Neutrophil (primary cell): Measurements from ENCODE around the gene MTCL3.
A peak's percentile ranks its signal among the peaks of the same experiment; 100 is the strongest.

Source experiments
- H3K27ac ChIP-seq: fragments of 200-600 bp; sonication (generic); 2 replicates; pipeline ENCODE4 v1.5.1; 2016; ENCODE audit warnings: mild to moderate bottlenecking, moderate library complexity
- H3K27me3 ChIP-seq: fragments of 200-600 bp; sonication (generic); 2 replicates; pipeline ENCODE4 v1.6.0; 2016; ENCODE audit warnings: mild to moderate bottlenecking
- H3K36me3 ChIP-seq: fragments of 200-600 bp; sonication (generic); 2 replicates; pipeline ENCODE4 v1.5.1; 2017
- H3K4me1 ChIP-seq, 2 experiments: fragments of 200-600 bp in 1 of 2; sonication (generic) in 1 of 2; 1 replicate in 1 of 2; 2 replicates in 1 of 2; pipeline versions ENCODE4 v1.5.1 to v1.6.1; 2013 to 2016; ENCODE audit warnings: low read depth in 1 of 2, low read length in 1 of 2, mild to moderate bottlenecking in 1 of 2, moderate library complexity in 1 of 2; ENCODE audit not compliant: control insufficient read depth in 1 of 2, insufficient read depth in 1 of 2
- H3K4me3 ChIP-seq, 2 experiments: fragments of 200-600 bp in 1 of 2; sonication (generic) in 1 of 2; 1 replicate in 1 of 2; 2 replicates in 1 of 2; pipeline ENCODE4 v1.5.1; 2013 to 2016; ENCODE audit warnings: low read depth in 1 of 2, low read length in 1 of 2, mild to moderate bottlenecking in 1 of 2, moderate library complexity in 1 of 2
- H3K9me3 ChIP-seq: fragments of 200-600 bp; sonication (generic); 2 replicates; pipeline ENCODE4 v1.5.1; 2016
- CTCF ChIP-seq: fragments of 200-600 bp; sonication (generic); IDR thresholded peaks from 2 replicates; pipeline ENCODE4 v1.5.1; 2016; ENCODE audit warnings: antibody characterized with exemption

Gene MTCL3

GRCh38 chr6:127457456-127458064 lies 61.6 kb downstream of the MTCL3 start:
- Histone ChIP-seq H3K36me3 (no peaks in the 10 kb centered on the region), H3K4me3 (no peak overlapping the region), H3K27me3 (no peaks in the 10 kb centered on the region), H3K4me1 (peaks cover 8 to 10% of the 10 kb centered on the region in 2 experiments), H3K27ac (peak overlapping the region; percentile 62), H3K9me3 (no peaks in the 10 kb centered on the region)
- no peak for TF ChIP-seq CTCF

- no peak for TF ChIP-seq CTCF
- Histone ChIP-seq H3K36me3 (no peaks in the 10 kb centered on the region), H3K27me3 (no peaks in the 10 kb centered on the region), H3K4me3 (no peak overlapping the region), H3K9me3 (no peaks in the 10 kb centered on the region), H3K4me1 (peaks cover 8 to 10% of the 10 kb centered on the region in 2 experiments), H3K27ac (no peak overlapping the region)
Measured at GRCh38 chr6:127456465-127456864, 62.7 kb downstream of the MTCL3 start.

GRCh38 chr6:127453845-127454619 lies 65.1 kb downstream of the MTCL3 start:
- Histone ChIP-seq H3K36me3 (no peaks in the 10 kb centered on the region), H3K4me3 (no peak overlapping the region), H3K27ac (no peak overlapping the region), H3K4me1 (peaks cover 8 to 10% of the 10 kb centered on the region in 2 experiments), H3K9me3 (no peaks in the 10 kb centered on the region), H3K27me3 (no peaks in the 10 kb centered on the region)
- no peak for TF ChIP-seq CTCF

- no peak overlapping the region for H3K4me3 ChIP-seq
- peaks cover 8 to 10% of the 10 kb centered on the region in 2 experiments for H3K4me1 ChIP-seq
- no peaks in the 10 kb centered on the region for H3K9me3 ChIP-seq
- TF ChIP-seq CTCF: no peak
- H3K27me3 ChIP-seq: no peaks in the 10 kb centered on the region
- no peaks in the 10 kb centered on the region for H3K36me3 ChIP-seq
- H3K27ac ChIP-seq: no peak overlapping the region
Measured at GRCh38 chr6:127452803-127453202, 66.3 kb downstream of the MTCL3 start.

- no peak for TF ChIP-seq CTCF
- no peak overlapping the region for H3K27ac ChIP-seq
- no peaks in the 10 kb centered on the region for H3K36me3 ChIP-seq
- no peaks in the 10 kb centered on the region for H3K4me1 ChIP-seq
- H3K27me3 ChIP-seq: no peaks in the 10 kb centered on the region
- H3K4me3 ChIP-seq: no peak overlapping the region
- H3K9me3 ChIP-seq: no peaks in the 10 kb centered on the region
Measured at GRCh38 chr6:127451388-127451787, 67.7 kb downstream of the MTCL3 start.
